Effector CD8-positive, alpha-beta T cell (primary cell): Measurements from ENCODE around the gene COX5A.
"Not testable (repeated sequence)": the region's sequence is repeated elsewhere in the genome, so short reads cannot be mapped to it uniquely, and the experiment has no call there.

Source experiments
- DNase-seq: peaks from one replicate; lab custom pipeline; 2025; lab: John Stamatoyannopoulos, UW

The COX5A gene

GRCh38 chr15:74901612-74902063 lies 36.2 kb downstream of the COX5A start:
- peak; percentile 18 for DNase-seq

- DNase-seq = no peak
Measured at GRCh38 chr15:74897300-74897701, 40.6 kb downstream of the COX5A start.

- no peak for DNase-seq
Measured at GRCh38 chr15:74896316-74896715, 41.6 kb downstream of the COX5A start.

GRCh38 chr15:74895830-74896229 lies 42.0 kb downstream of the COX5A start:
- no peak for DNase-seq

- not testable (repeated sequence) for DNase-seq
Measured at GRCh38 chr15:74894383-74894782, 43.5 kb downstream of the COX5A start.

- DNase-seq = no peak
Measured at GRCh38 chr15:74893627-74894026, 44.2 kb downstream of the COX5A start.

GRCh38 chr15:74892931-74893330 lies 44.9 kb downstream of the COX5A start:
- no peak for DNase-seq

GRCh38 chr15:74892313-74892712 lies 45.6 kb downstream of the COX5A start:
- no peak for DNase-seq

- no peak for DNase-seq
Measured at GRCh38 chr15:74891469-74891868, 46.4 kb downstream of the COX5A start.

- DNase-seq = no peak
Measured at GRCh38 chr15:74890665-74890960, 47.3 kb downstream of the COX5A start.

GRCh38 chr15:74889883-74890664 lies 47.8 kb downstream of the COX5A start, which contains the start of gene MPI:
Gene MPI, plus strand, starts transcription at chr15:74890042. Its CDS starts 32 bp downstream, at chr15:74890074.
- DNase-seq = peak; percentile 82

GRCh38 chr15:74889390-74889882 lies 48.4 kb downstream of the COX5A start:
- DNase-seq = no peak

GRCh38 chr15:74888716-74889115 lies 49.2 kb downstream of the COX5A start:
- no peak for DNase-seq

GRCh38 chr15:74887537-74888193 lies 50.2 kb downstream of the COX5A start:
- DNase-seq = not testable (repeated sequence)

GRCh38 chr15:74885461-74885860 lies 52.4 kb downstream of the COX5A start:
- DNase-seq = no peak

- DNase-seq = no peak
Measured at GRCh38 chr15:74884428-74885223, 53.2 kb downstream of the COX5A start.

- no peak for DNase-seq
Measured at GRCh38 chr15:74882528-74882927, 55.3 kb downstream of the COX5A start.

- no peak for DNase-seq
Measured at GRCh38 chr15:74878273-74878672, 59.6 kb downstream of the COX5A start.

GRCh38 chr15:74873756-74874424 lies 64.0 kb downstream of the COX5A start:
- no peak for DNase-seq

- DNase-seq = peak; percentile 85
Measured at GRCh38 chr15:74873036-74873755, 64.7 kb downstream of the COX5A start, which contains the start of gene SCAMP2. Gene SCAMP2, minus strand, starts transcription at chr15:74873365. Its CDS starts 110 bp downstream, at chr15:74873255.

- no peak for DNase-seq
Measured at GRCh38 chr15:74872702-74873035, 65.2 kb downstream of the COX5A start.
